GM12878 (cell line): ENCODE measurements around the gene HSD17B12. TPM values are rescaled to one million over a fixed set of nuclear protein-coding genes. Genes with fewer than 3 reads are reported as not detected.

Source experiments
- ATAC-seq: fragments of 200-7000 bp; cut with Tn5 transposase; 3 replicates; pipeline ENCODE4 v1.9.1; 2020; ENCODE audit warnings: mild to moderate bottlenecking, moderate library complexity
- BruUV-seq: library from RNA; stranded (reverse); fragments of 400-500 nt; replicated peaks from 2 replicates; lab custom pipeline; 2021; lab: Mats Ljungman, UMichigan
- CTCF ChIA-PET: fragments of 300-600 bp; sonication (Branson Sonifier 250); formaldehyde crosslinking; extraction: SDS; loops from one replicate; lab custom pipeline; 2021; ENCODE audit warnings: inconsistent platforms; lab: Yijun Ruan, JAX
- POLR2A ChIA-PET: fragments of 350-600 bp; formaldehyde crosslinking; extraction: SDS; loops from one replicate; lab custom pipeline; 2021; ENCODE audit warnings: inconsistent platforms; lab: Charles Lee
- RAD21 ChIA-PET: fragments of 300-600 bp; sonication (Branson Sonifier 250); formaldehyde crosslinking; loops from one replicate; lab custom pipeline; 2023; ENCODE audit warnings: antibody characterized with exemption; ENCODE audit not compliant: unreplicated experiment; lab: Charles Lee
- SMC1A ChIA-PET: fragments of 300-600 bp; sonication (Branson Sonifier 250); formaldehyde crosslinking; loops from one replicate; lab custom pipeline; 2023; ENCODE audit not compliant: unreplicated experiment, uncharacterized antibody; lab: Charles Lee
- DNase-seq: peaks from one replicate; pipeline ENCODE4 v3.0.0-alpha.2; 2011; ENCODE audit warnings: low read depth, low spot score
- FAIRE-seq: peaks from 3 replicates; lab custom pipeline; 2011; peaks lifted over from hg19 to GRCh38; lab: Jason Lieb, UNC
- H2AFZ ChIP-seq: 2 replicates; pipeline ENCODE4 v1.6.0; 2011; ENCODE audit warnings: low read depth, low read length, control low read depth; ENCODE audit not compliant: control insufficient read depth
- H3K27ac ChIP-seq: 2 replicates; pipeline ENCODE4 v1.5.1; 2011; ENCODE audit warnings: control low read depth; ENCODE audit not compliant: control insufficient read depth, insufficient read depth
- H3K27me3 ChIP-seq, 2 experiments: replicated peaks in 1 of 2; 2 replicates each; pipeline versions ENCODE4 v1.6.0 to v1.6.1; 2011; ENCODE audit warnings: low read length in 1 of 2; ENCODE audit not compliant: control insufficient read depth in 2 of 2, insufficient read depth in 2 of 2
- H3K36me3 ChIP-seq, 2 experiments: 2 replicates each; pipeline ENCODE4 v1.5.1; 2011; ENCODE audit warnings: low read length in 1 of 2; ENCODE audit not compliant: control insufficient read depth in 2 of 2, insufficient read depth in 2 of 2
- H3K4me1 ChIP-seq: 2 replicates; pipeline ENCODE4 v1.6.1; 2011; ENCODE audit warnings: mild to moderate bottlenecking, low read length, moderate library complexity, mixed read lengths; ENCODE audit not compliant: control insufficient read depth, insufficient read depth
- H3K4me2 ChIP-seq: 2 replicates; pipeline ENCODE4 v1.6.0; 2011; ENCODE audit warnings: control low read depth; ENCODE audit not compliant: control insufficient read depth, insufficient read depth
- H3K4me3 ChIP-seq: fragments of 200-600 bp; sonication (generic); 2 replicates; pipeline ENCODE4 v1.5.1; 2016
- H3K79me2 ChIP-seq: 2 replicates; pipeline ENCODE4 v1.6.0; 2011; ENCODE audit warnings: low read length; ENCODE audit not compliant: control insufficient read depth, insufficient read depth
- H3K9ac ChIP-seq: 2 replicates; pipeline ENCODE4 v1.8.0; 2011; ENCODE audit warnings: low read length, control low read depth, mixed read lengths; ENCODE audit not compliant: control insufficient read depth, insufficient read depth
- H3K9me3 ChIP-seq: replicated peaks from 3 replicates; pipeline ENCODE4 v1.5.1; 2011; ENCODE audit warnings: mild to moderate bottlenecking, low read length; ENCODE audit not compliant: control insufficient read depth, insufficient read depth
- H4K20me1 ChIP-seq: 2 replicates; pipeline ENCODE4 v1.6.0; 2011; ENCODE audit not compliant: control insufficient read depth, insufficient read depth
- EGR1 ChIP-seq, 2 experiments: IDR thresholded peaks; 1 replicate in 1 of 2; 2 replicates in 1 of 2; pipeline ENCODE4 v1.6.1; 2011 to 2012; ENCODE audit warnings: low read depth in 2 of 2, low read length in 2 of 2, borderline replicate concordance in 1 of 2, mild to moderate bottlenecking in 1 of 2, moderate library complexity in 1 of 2
- FOS ChIP-seq: IDR thresholded peaks from 3 replicates; pipeline ENCODE4 v1.6.1; 2011; ENCODE audit warnings: borderline replicate concordance; ENCODE audit not compliant: insufficient read length; ENCODE audit errors: extremely low read depth
- MTA2 ChIP-seq: fragments of 450-650 bp; IDR thresholded peaks from 2 replicates; pipeline ENCODE4 v1.6.1; 2016; ENCODE audit warnings: low read depth, mild to moderate bottlenecking, moderate library complexity
- RELA ChIP-seq: fragments of 450-650 bp; IDR thresholded peaks from 2 replicates; pipeline ENCODE4 v1.8.0; 2014; ENCODE audit warnings: borderline replicate concordance; ENCODE audit not compliant: partially characterized antibody
- WGBS: methylation state at CpG from one replicate; pipeline ENCODE4 v1.1.6; 2016; ENCODE audit warnings: low lambda C conversion rate; ENCODE audit not compliant: insufficient replicate concordance, insufficient coverage; ENCODE audit errors: missing lambda C conversion rate; 5-methylcytosine and 5-hydroxymethylcytosine counted together
- in situ Hi-C: fragments of 300-500 bp; cut with MboI; formaldehyde crosslinking; loops from 9 replicates; pipeline ENCODE4 v1.14.3; 2018; ENCODE audit warnings: mixed read lengths
- intact Hi-C: fragments of 100-400 bp; cut with micrococcal nuclease; formaldehyde crosslinking; loops from one replicate; pipeline ENCODE4 v1.14.2; 2022; ENCODE audit not compliant: unreplicated experiment
- polyA plus RNA-seq, 11 experiments: library from polyadenylated mRNA; depleted of rRNA in 4 of 11; unstranded in 6 of 11; stranded (reverse) in 5 of 11; fragments of >200 nt; fragmentation: Nextera tagmentation in 4 of 11; fragmentation: Illumina TruSeq in 1 of 11; extraction: Ambion mirVana in 4 of 11; extraction: Trizol in 1 of 11; gene quantifications; 1 replicate in 1 of 11; 2 replicates in 10 of 11; pipeline versions ENCODE4 v1.2.1 to v1.2.3, GENCODE V29; 2011 to 2016; ENCODE audit warnings: inconsistent platforms in 2 of 11, missing spikeins in 2 of 11, low read depth in 1 of 11
- total RNA-seq, 4 experiments: library from RNA; depleted of rRNA in 3 of 4; stranded (reverse); fragments of >200 nt in 3 of 4; fragmentation: Illumina TruSeq in 1 of 4; extraction: Trizol in 1 of 4; gene quantifications; 2 replicates each; pipeline versions ENCODE4 v1.2.1 to v1.2.3, GENCODE V29; 2013 to 2021
- TF ChIP-seq, protein P1 (sequence below): fragments of 450-650 bp; IDR thresholded peaks from 2 replicates; pipeline ENCODE4 v1.6.1; 2016; ENCODE audit warnings: mild to moderate bottlenecking

The HSD17B12 gene
- total and polyA plus RNA-seq, 10 of the 15 experiments (the other 5 are each of a cell fraction or from before 2014, with no cell fraction given) = 23.6 to 88.0 (median 64.7) TPM

DNA sequence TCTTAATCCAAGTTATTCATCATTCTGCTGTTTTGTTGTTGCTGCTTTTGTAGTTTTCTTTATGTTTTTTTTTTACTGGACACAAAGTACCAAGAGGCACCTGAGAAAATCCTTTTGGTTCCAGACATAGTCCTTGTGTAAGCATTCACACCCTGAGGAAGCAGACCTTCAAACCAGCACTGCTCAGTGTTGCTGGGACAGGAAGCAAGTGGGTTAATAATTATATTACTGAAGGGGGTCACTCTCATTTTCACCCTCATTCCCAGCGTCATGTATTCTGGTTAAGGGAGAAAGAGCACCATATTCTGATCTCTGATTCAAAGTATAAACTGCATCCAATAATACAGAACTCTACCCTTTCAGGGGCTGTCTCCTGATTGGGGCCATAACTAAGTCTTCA, 194.2 kb downstream of the HSD17B12 start (continued):
- TF ChIP-seq RELA (no peak), EGR1 (IDR thresholded peaks at IDR 0.05; ENCODE audit: borderline replicate concordance in 1 of 2, low read depth in 2 of 2, low read length in 2 of 2) (no peak)

DNA sequence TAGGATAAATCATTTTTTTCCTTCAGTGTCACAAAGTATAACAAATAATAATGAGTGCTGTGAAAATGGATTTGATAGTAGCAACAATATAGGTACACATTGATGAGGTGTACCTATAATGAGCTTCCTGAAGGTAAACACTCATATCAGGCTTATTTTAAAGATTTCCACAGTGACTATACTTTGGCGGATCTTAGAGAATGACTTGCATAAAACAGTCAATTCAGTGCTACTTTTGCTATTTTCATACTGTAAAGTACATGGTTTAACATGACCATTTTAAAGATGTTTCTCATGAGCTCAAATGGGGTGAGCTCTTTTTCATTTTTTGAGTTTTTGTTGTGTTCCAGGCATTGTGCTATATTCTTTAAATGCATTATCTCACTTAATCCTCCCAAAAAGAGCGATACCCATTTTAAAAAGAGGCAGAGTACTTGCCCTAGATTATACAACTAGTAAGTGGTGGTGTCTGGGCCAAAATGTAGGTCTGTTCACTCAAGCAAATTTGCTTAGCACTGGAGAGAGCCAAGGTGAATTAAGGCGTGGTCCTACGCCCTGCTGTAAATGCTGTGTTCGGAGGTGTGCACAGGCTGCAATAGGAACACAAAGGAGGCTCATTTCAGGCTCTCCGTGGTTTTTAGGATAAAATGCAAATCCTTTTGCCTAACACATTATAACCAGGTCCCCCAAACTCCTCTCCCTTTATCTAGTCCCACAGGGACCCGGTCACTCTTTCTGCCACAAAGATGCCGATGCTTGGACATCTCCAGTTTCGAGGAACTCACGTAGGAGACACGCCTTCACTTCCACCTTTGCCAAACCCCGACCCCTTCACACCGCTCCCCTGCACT, 199.5 kb downstream of the HSD17B12 start:
- Histone ChIP-seq H3K4me2 (peak overlapping the region; percentile 96), H3K27me3 (no peaks in the 10 kb centered on the region), H3K79me2 (peaks cover 9% of the 10 kb centered on the region), H4K20me1 (no peaks in the 10 kb centered on the region), H2AFZ (peak overlapping the region; percentile 99), H3K4me3 (peak overlapping the region; percentile 83), H3K9me3 (no peaks in the 10 kb centered on the region; the same call in 2 of the 3 replicates), H3K4me1 (peaks cover 4% of the 10 kb centered on the region), H3K27ac (no peak overlapping the region), H3K36me3 (no peaks in the 10 kb centered on the region; a peak in 2 of 4 replicates), H3K9ac (no peak overlapping the region)
- FAIRE-seq (no peak), ATAC-seq (peak; percentile 27), DNase-seq (no peak)
- in situ Hi-C loops = no loop called here
- POLR2A ChIA-PET = interaction anchor here (0.6 kb wide), 1 partner anchor 185 kb away, joined by 6 read pairs; no protein-coding TSS in a partner anchor
- intact Hi-C loops = no loop called here
- SMC1A ChIA-PET = interaction anchor here (0.9 to 1.8 kb wide), 4 partner anchors 10 to 13 kb away, joined by 3 to 10 read pairs (median 4); no protein-coding TSS in a partner anchor
- TF ChIP-seq FOS = no peak
- TF ChIP-seq, protein P1, sequence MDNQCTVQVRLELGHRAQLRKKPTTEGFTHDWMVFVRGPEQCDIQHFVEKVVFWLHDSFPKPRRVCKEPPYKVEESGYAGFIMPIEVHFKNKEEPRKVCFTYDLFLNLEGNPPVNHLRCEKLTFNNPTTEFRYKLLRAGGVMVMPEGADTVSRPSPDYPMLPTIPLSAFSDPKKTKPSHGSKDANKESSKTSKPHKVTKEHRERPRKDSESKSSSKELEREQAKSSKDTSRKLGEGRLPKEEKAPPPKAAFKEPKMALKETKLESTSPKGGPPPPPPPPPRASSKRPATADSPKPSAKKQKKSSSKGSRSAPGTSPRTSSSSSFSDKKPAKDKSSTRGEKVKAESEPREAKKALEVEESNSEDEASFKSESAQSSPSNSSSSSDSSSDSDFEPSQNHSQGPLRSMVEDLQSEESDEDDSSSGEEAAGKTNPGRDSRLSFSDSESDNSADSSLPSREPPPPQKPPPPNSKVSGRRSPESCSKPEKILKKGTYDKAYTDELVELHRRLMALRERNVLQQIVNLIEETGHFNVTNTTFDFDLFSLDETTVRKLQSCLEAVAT = peak; percentile 89; the same call in 1 of the 2 replicates
- TF ChIP-seq MTA2 = 0 out of 2 replicates have a peak, but pooled peaks have one; percentile 37
- CTCF ChIA-PET = interaction anchor here (1.0 to 1.8 kb wide), 3 partner anchors 8 to 10 kb away, joined by 3 to 18 read pairs (median 8); no protein-coding TSS in a partner anchor
- 62% methylated on average over 13 of the region's 13 CpGs for WGBS
- BruUV-seq = no TSS peak
- RAD21 ChIA-PET = no interaction called here
